Heart left ventricle (tissue), 16 donors: ENCODE measurements around the gene GLS2. TPM values are rescaled to one million over a fixed set of nuclear protein-coding genes. Genes with fewer than 3 reads are reported as not detected.

Experiments used
- ATAC-seq, 4 donors: fragments of 200-7000 bp; cut with Tn5 transposase; one replicate each; pipeline ENCODE4 v1.9.1; 2020 to 2022; ENCODE audit warnings: moderate library complexity in 4 of 4, mild to moderate bottlenecking in 3 of 4, moderate number of reproducible peaks in 1 of 4
- DNase-seq, 5 donors: peaks; one replicate each; pipeline ENCODE4 v3.0.0-alpha.2; 2020
- H3K27ac ChIP-seq, 12 donors: fragments of 200-600 bp; sonication (generic) in 4 of 12; one replicate each; pipeline versions ENCODE4 v1.5.0 to v1.8.0; 2016 to 2022; ENCODE audit warnings: mild to moderate bottlenecking in 2 of 12
- H3K27me3 ChIP-seq, 9 donors: fragments of 200-600 bp; sonication (generic) in 2 of 9; one replicate each; pipeline versions ENCODE4 v1.5.1 to v1.8.0; 2016 to 2022; ENCODE audit warnings: mild to moderate bottlenecking in 3 of 9
- H3K36me3 ChIP-seq, 9 donors: fragments of 200-600 bp; sonication (generic) in 2 of 9; one replicate each; pipeline versions ENCODE4 v1.5.0 to v1.8.0; 2018 to 2022; ENCODE audit warnings: mild to moderate bottlenecking in 2 of 9
- H3K4me1 ChIP-seq, 12 donors: fragments of 200-600 bp; sonication (generic) in 4 of 12; one replicate each; pipeline versions ENCODE4 v1.5.0 to v1.8.0; 2016 to 2022; ENCODE audit warnings: mild to moderate bottlenecking in 3 of 12
- H3K4me3 ChIP-seq, 12 donors: fragments of 200-600 bp; sonication (generic) in 4 of 12; one replicate each; pipeline versions ENCODE4 v1.5.0 to v1.8.0; 2017 to 2022; ENCODE audit warnings: mild to moderate bottlenecking in 9 of 12, moderate library complexity in 4 of 12
- H3K9me3 ChIP-seq, 12 donors: fragments of 200-600 bp; sonication (generic) in 4 of 12; one replicate each; pipeline versions ENCODE4 v1.5.0 to v1.8.0; 2016 to 2022; ENCODE audit warnings: mild to moderate bottlenecking in 1 of 12
- POLR2A ChIP-seq, 2 donors: fragments of 450-650 bp; IDR thresholded peaks; one replicate each; pipeline ENCODE4 v1.6.1; 2017; ENCODE audit warnings: antibody characterized with exemption in 2 of 2, mild to moderate bottlenecking in 2 of 2, moderate library complexity in 2 of 2
- WGBS, 4 donors: extraction: QIAGEN DNeasy Blood & Tissue Kit in 2 of 4; methylation state at CpG; one replicate each; pipeline versions ENCODE4 v1.1.5 to v1.1.7; 2013 to 2018; 5-methylcytosine and 5-hydroxymethylcytosine counted together
- intact Hi-C, 10 donors: fragments of 100-400 bp; cut with DNase I; formaldehyde crosslinking; loops; one replicate each; pipeline versions ENCODE4 v1.11.1 to v1.14.2; 2022
- polyA plus RNA-seq, 2 donors: library from polyadenylated mRNA; stranded (reverse); fragments of 200-250 nt; gene quantifications; one replicate each; pipeline ENCODE4 v1.2.3, GENCODE V29; 2013
- total RNA-seq, 9 donors: library from RNA; depleted of rRNA in 2 of 9; stranded (reverse); fragments of >200 nt in 2 of 9; fragmentation: NEBNext Ultra II Directional in 3 of 9; extraction: Animal tissue kit (Norgen Biotek cat#: 25700) in 3 of 9; gene quantifications; one replicate each; pipeline versions ENCODE4 v1.1.0 to v1.2.4, GENCODE V29; 2016 to 2023
- TF ChIP-seq, protein P1 (sequence below), 12 donors: fragments of 200-600 bp; sonication (generic) in 4 of 12; IDR thresholded peaks; one replicate each; pipeline versions ENCODE4 v1.5.0 to v1.8.0; 2018 to 2022; ENCODE audit warnings: antibody characterized with exemption in 12 of 12, mild to moderate bottlenecking in 5 of 12
- donor health status: ischemic (EF 13 %, LVEDD 7.1; RV severe dilation, severe dysfunction).
- donor health status: healthy with polysubstance abuse.
- donor health status: DM: no; HTN: yes; CAD: no.
- donor health status: DM: no; HTN: no; CAD: no.
- donor health status: ischemic (EF 25% LVEDD 6.9; RV normal size, moderate dysfunction).
- donor health status: ischemic (EF 25% LVEDD 5.7; RV mildly dilated, moderate dysfunction).
- donor health status: healthy.
- donor health status: DM: yes; HTN: yes; CAD: no.
- donor health status: ischemic (EF 35%, LVEDD 5.7; RV mildly dilated, moderate dysfunction).
- donor health status: nonischemic (EF 11% LVEDD 7.7; RV severe dilation, severe dysfunction).
- donor health status: DM: yes; HTN: yes; CAD: no.
- donor health status: PGD.
- donor health status: ischemic (EF 29% LVEDD 5.4; RV normal size, mild dysfunction).
- donor health status: nonischemic (EF 23%, LVEDD 6.1; RV moderate dilation, normal function).

GLS2 gene
- total and polyA plus RNA-seq, 11 donors: 0.28 to 1.5 (median 0.80) TPM

DNA sequence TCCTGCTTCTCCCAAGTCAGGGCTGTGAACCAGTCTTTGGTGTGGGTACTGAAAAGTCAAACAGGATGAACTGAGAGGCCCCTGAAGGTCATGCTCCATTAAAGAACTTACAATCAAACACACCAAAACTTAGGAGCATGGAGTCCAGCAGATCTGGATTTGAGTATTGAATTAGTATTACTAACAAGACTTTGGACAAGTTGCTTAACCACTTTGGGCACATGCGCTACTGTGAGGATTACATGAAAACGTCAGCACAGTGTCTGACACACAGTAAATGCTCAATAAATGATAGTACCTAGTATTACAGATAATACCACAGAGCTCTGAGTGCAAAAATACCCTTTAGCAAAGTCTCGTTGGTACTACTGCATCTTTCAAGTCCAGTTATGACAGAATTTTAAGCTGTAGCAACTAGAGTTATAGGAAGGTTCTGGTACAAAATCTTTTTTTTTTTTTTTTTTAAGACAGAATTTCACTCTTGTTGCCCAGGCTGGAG is 62.0 kb downstream of the GLS2 start:
- no peak for ATAC-seq
- no peaks in the 10 kb centered on the region for H3K9me3 ChIP-seq
- H3K27ac ChIP-seq: no peak overlapping the region
- no peak overlapping the region for H3K4me3 ChIP-seq
- no peaks in the 10 kb centered on the region for H3K4me1 ChIP-seq
- intact Hi-C loops: no loop called here
- no peak for DNase-seq
- 60 to 63% (median 62%) methylated on average over 3 of the region's 3 CpGs for WGBS, 4 donors
- peaks cover 0 to 82% (median 14%) of the 10 kb centered on the region in 9 donors for H3K36me3 ChIP-seq
- no peak for TF ChIP-seq POLR2A (IDR thresholded peaks at IDR 0.05)
- TF ChIP-seq, protein P1, sequence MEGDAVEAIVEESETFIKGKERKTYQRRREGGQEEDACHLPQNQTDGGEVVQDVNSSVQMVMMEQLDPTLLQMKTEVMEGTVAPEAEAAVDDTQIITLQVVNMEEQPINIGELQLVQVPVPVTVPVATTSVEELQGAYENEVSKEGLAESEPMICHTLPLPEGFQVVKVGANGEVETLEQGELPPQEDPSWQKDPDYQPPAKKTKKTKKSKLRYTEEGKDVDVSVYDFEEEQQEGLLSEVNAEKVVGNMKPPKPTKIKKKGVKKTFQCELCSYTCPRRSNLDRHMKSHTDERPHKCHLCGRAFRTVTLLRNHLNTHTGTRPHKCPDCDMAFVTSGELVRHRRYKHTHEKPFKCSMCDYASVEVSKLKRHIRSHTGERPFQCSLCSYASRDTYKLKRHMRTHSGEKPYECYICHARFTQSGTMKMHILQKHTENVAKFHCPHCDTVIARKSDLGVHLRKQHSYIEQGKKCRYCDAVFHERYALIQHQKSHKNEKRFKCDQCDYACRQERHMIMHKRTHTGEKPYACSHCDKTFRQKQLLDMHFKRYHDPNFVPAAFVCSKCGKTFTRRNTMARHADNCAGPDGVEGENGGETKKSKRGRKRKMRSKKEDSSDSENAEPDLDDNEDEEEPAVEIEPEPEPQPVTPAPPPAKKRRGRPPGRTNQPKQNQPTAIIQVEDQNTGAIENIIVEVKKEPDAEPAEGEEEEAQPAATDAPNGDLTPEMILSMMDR (IDR thresholded peaks at IDR 0.05): no peak
- no peaks in the 10 kb centered on the region for H3K27me3 ChIP-seq

DNA sequence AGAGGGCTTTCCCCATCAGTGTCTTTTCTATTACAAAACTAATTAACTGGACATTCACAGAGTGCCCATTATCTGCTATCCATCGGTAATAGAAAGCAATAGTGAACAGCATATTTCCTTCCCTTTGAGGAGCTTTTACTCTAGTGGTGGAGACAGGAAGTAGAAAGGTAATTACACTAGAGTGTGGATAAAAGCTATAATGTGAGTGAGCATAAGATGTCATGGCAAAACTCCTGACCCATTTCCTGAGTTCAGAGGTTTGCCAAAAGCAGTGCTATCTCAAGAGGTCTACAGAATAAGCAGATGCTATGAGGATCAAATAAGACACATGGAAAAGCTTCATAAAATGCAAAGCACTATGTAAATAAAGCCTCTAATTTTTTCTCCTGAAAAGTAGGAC is 62.8 kb downstream of the GLS2 start:
- intact Hi-C loops: no loop called here
- H3K4me3 ChIP-seq: no peak overlapping the region

More for the DNA sequence above, 62.8 kb downstream of the GLS2 start:
- TF ChIP-seq POLR2A (IDR thresholded peaks at IDR 0.05): no peak
- TF ChIP-seq, protein P1 (IDR thresholded peaks at IDR 0.05): no peak
- no peaks in the 10 kb centered on the region for H3K9me3 ChIP-seq
- H3K36me3 ChIP-seq: peaks cover 0 to 83% (median 13%) of the 10 kb centered on the region in 9 donors
- no peak for DNase-seq
- H3K27ac ChIP-seq: no peak overlapping the region
- no peak for ATAC-seq
- H3K4me1 ChIP-seq: no peaks in the 10 kb centered on the region
- 57 to 81% (median 70%) methylated on average over 1 of the region's 1 CpG for WGBS, 4 donors
- H3K27me3 ChIP-seq: no peaks in the 10 kb centered on the region

Other genes with a start within 250 kb of the GLS2 start
- gene ANKRD52, start 229.8 kb downstream of the GLS2 start, total RNA-seq: 10 to 100 TPM; 19.3 to 40.6 (median 28.0) TPM
- 10 to 100 TPM; 12.2 to 36.7 TPM for gene ANKRD52, start 229.8 kb downstream of the GLS2 start, polyA plus RNA-seq
- 100 to 1,000 TPM in 7 of 9 donors, 10 to 100 TPM in 2; 45.7 to 250 (median 129) TPM for gene COQ10A, start 221.2 kb downstream of the GLS2 start, total RNA-seq
- gene COQ10A, start 221.2 kb downstream of the GLS2 start, polyA plus RNA-seq: 100 to 1,000 TPM in 1 of 2 donors, 10 to 100 TPM in 1; 89.2 to 249 TPM
- 100 to 1,000 TPM; 489 to 866 (median 662) TPM for gene CS, start 187.8 kb downstream of the GLS2 start, total RNA-seq
- gene CS, start 187.8 kb downstream of the GLS2 start, polyA plus RNA-seq: 100 to 1,000 TPM; 165 to 291 TPM
- gene CNPY2, start 172.2 kb downstream of the GLS2 start, total RNA-seq: 10 to 100 TPM; 26.8 to 61.0 (median 35.6) TPM
- gene CNPY2, start 172.2 kb downstream of the GLS2 start, polyA plus RNA-seq: 10 to 100 TPM; 64.2 to 67.3 TPM
- gene PAN2, start 154.2 kb downstream of the GLS2 start, total RNA-seq: 10 to 100 TPM; 12.3 to 43.8 (median 38.2) TPM
- 10 to 100 TPM; 15.1 to 44.7 TPM for gene PAN2, start 154.2 kb downstream of the GLS2 start, polyA plus RNA-seq
- under 1 TPM in 1 of 9 donors, not detected in 8; 0.69 TPM for gene IL23A, start 149.3 kb downstream of the GLS2 start, total RNA-seq
- gene IL23A, start 149.3 kb downstream of the GLS2 start, polyA plus RNA-seq: under 1 TPM in 1 of 2 donors, not detected in 1; 0.29 TPM
- gene STAT2, start 128.1 kb downstream of the GLS2 start, total RNA-seq: 100 to 1,000 TPM in 1 of 9 donors, 10 to 100 TPM in 8; 31.4 to 150 (median 37.1) TPM
- gene STAT2, start 128.1 kb downstream of the GLS2 start, polyA plus RNA-seq: 10 to 100 TPM; 23.1 to 26.2 TPM
- not detected for gene APOF, start 125.3 kb downstream of the GLS2 start, total RNA-seq
- gene APOF, start 125.3 kb downstream of the GLS2 start, polyA plus RNA-seq: not detected
- gene TIMELESS, start 38.7 kb downstream of the GLS2 start, total RNA-seq: 1 to 10 TPM; 1.1 to 7.3 (median 2.4) TPM
- gene TIMELESS, start 38.7 kb downstream of the GLS2 start, polyA plus RNA-seq: 1 to 10 TPM; 1.5 to 4.1 TPM
- under 1 TPM in 2 of 9 donors, not detected in 7; 0.28 to 0.32 TPM for gene MIP, start 33.5 kb downstream of the GLS2 start, total RNA-seq
- not detected for gene MIP, start 33.5 kb downstream of the GLS2 start, polyA plus RNA-seq
- 1 to 10 TPM; 2.2 to 4.7 (median 3.0) TPM for gene SPRYD4, start 19.6 kb downstream of the GLS2 start, total RNA-seq
- 1 to 10 TPM; 2.1 to 2.9 TPM for gene SPRYD4, start 19.6 kb downstream of the GLS2 start, polyA plus RNA-seq
- gene RBMS2, start 33.7 kb upstream of the GLS2 start, total RNA-seq: 10 to 100 TPM; 15.8 to 37.3 (median 30.1) TPM
- 10 to 100 TPM in 1 of 2 donors, 1 to 10 TPM in 1; 8.8 to 13.3 TPM for gene RBMS2, start 33.7 kb upstream of the GLS2 start, polyA plus RNA-seq
- gene BAZ2A, start 142.2 kb upstream of the GLS2 start, total RNA-seq: 10 to 100 TPM; 28.0 to 71.5 (median 44.5) TPM
- 10 to 100 TPM; 25.2 to 34.1 TPM for gene BAZ2A, start 142.2 kb upstream of the GLS2 start, polyA plus RNA-seq
- 1,000 to 10,000 TPM; 1,755 to 3,502 (median 2,732) TPM for gene ATP5F1B, start 157.8 kb upstream of the GLS2 start, total RNA-seq
- 1,000 to 10,000 TPM; 1,436 to 2,223 TPM for gene ATP5F1B, start 157.8 kb upstream of the GLS2 start, polyA plus RNA-seq
- 100 to 1,000 TPM in 6 of 9 donors, 10 to 100 TPM in 3; 48.0 to 120 (median 103) TPM for gene PTGES3, start 200.1 kb upstream of the GLS2 start, total RNA-seq
- 100 to 1,000 TPM in 1 of 2 donors, 10 to 100 TPM in 1; 54.6 to 125 TPM for gene PTGES3, start 200.1 kb upstream of the GLS2 start, polyA plus RNA-seq
- 100 to 1,000 TPM; 361 to 741 (median 537) TPM for gene NACA, start 237.1 kb upstream of the GLS2 start, total RNA-seq
- gene NACA, start 237.1 kb upstream of the GLS2 start, polyA plus RNA-seq: 1,000 to 10,000 TPM in 1 of 2 donors, 100 to 1,000 TPM in 1; 848 to 1,208 TPM